Frontal cortex (tissue), 4 donors: ENCODE data around the gene WNT9B. TPM values are rescaled to one million over a fixed set of nuclear protein-coding genes. Genes with fewer than 3 reads are reported as not detected.
"Not testable (repeated sequence)": the region's sequence is repeated elsewhere in the genome, so short reads cannot be mapped to it uniquely, and the experiment has no call there.

Experiments used
- DNase-seq, 2 donors: peaks; one replicate each; pipeline ENCODE4 v3.0.0; 2012; ENCODE audit warnings: low spot score in 2 of 2
- FAIRE-seq: peaks from 2 replicates; lab custom pipeline; 2012; peaks lifted over from hg19 to GRCh38; lab: Jason Lieb, UNC
- total RNA-seq: library from RNA; depleted of rRNA; stranded (reverse); fragments of >200 nt; gene quantifications from one replicate; pipeline ENCODE4 v1.2.3, GENCODE V29; 2014
- donor health status: control.
- donor health status: control.
- donor health status: control.

The WNT9B gene
- total RNA-seq, 1 donor from 2014 or later: not detected

GRCh38 chr17:46898364-46898763 lies 47.0 kb downstream of the WNT9B start:
- FAIRE-seq (no peak), DNase-seq (no peak)

- FAIRE-seq (no peak), DNase-seq (no peak)
These were observed 47.5 kb downstream of the WNT9B start for GRCh38 chr17:46898860-46899259.

GRCh38 chr17:46901291-46901690 lies 49.9 kb downstream of the WNT9B start:
- FAIRE-seq: no peak
- no peak for DNase-seq

GRCh38 chr17:46903762-46904672 lies 52.6 kb downstream of the WNT9B start:
- no peak for DNase-seq
- FAIRE-seq: no peak

- no peak for DNase-seq
These were observed 56.8 kb downstream of the WNT9B start for GRCh38 chr17:46908068-46908737.

GRCh38 chr17:46910179-46910927 lies 59.0 kb downstream of the WNT9B start:
- FAIRE-seq: no peak

More at GRCh38 chr17:46908068-46908737, 56.8 kb downstream of the WNT9B start:
- no peak for FAIRE-seq

GRCh38 chr17:46911311-46911710 lies 59.9 kb downstream of the WNT9B start:
- FAIRE-seq (no peak), DNase-seq (no peak)

More at GRCh38 chr17:46910179-46910927, 59.0 kb downstream of the WNT9B start:
- DNase-seq: no peak

GRCh38 chr17:46915596-46915995 lies 64.2 kb downstream of the WNT9B start:
- FAIRE-seq (no peak), DNase-seq (no peak)

GRCh38 chr17:46916211-46916610 lies 64.8 kb downstream of the WNT9B start:
- FAIRE-seq (no peak), DNase-seq (no peak)

GRCh38 chr17:46916623-46917022 lies 65.2 kb downstream of the WNT9B start:
- FAIRE-seq (no peak), DNase-seq (no peak)

- DNase-seq (no peak), FAIRE-seq (no peak)
These were observed 65.7 kb downstream of the WNT9B start for GRCh38 chr17:46917041-46917440.

GRCh38 chr17:46917516-46917915 lies 66.1 kb downstream of the WNT9B start:
- no peak for DNase-seq
- FAIRE-seq: no peak

- DNase-seq, FAIRE-seq: not testable (repeated sequence)
These were observed 70.6 kb downstream of the WNT9B start for GRCh38 chr17:46921962-46922361.

- FAIRE-seq: no peak
These were observed 71.1 kb downstream of the WNT9B start for GRCh38 chr17:46922487-46922803.

GRCh38 chr17:46922804-46923635 lies 71.6 kb downstream of the WNT9B start, which contains the start of gene GOSR2:
GOSR2 (plus strand) TSS chr17:46923160; CDS start chr17:46923193, 33 bp downstream.
- FAIRE-seq (no peak), DNase-seq (peak; percentile 70 to 86)

More at GRCh38 chr17:46922487-46922803, 71.1 kb downstream of the WNT9B start:
- no peak for DNase-seq

GRCh38 chr17:46925185-46925868 lies 73.9 kb downstream of the WNT9B start:
- FAIRE-seq (no peak), DNase-seq (no peak)

- DNase-seq (no peak), FAIRE-seq (no peak)
These were observed 77.3 kb downstream of the WNT9B start for GRCh38 chr17:46928467-46929261.

GRCh38 chr17:46929413-46929812 lies 78.0 kb downstream of the WNT9B start:
- FAIRE-seq: no peak

More at GRCh38 chr17:46929413-46929812, 78.0 kb downstream of the WNT9B start:
- DNase-seq: no peak
